Measurements from ENCODE around the gene CAMK2D.

DNA sequence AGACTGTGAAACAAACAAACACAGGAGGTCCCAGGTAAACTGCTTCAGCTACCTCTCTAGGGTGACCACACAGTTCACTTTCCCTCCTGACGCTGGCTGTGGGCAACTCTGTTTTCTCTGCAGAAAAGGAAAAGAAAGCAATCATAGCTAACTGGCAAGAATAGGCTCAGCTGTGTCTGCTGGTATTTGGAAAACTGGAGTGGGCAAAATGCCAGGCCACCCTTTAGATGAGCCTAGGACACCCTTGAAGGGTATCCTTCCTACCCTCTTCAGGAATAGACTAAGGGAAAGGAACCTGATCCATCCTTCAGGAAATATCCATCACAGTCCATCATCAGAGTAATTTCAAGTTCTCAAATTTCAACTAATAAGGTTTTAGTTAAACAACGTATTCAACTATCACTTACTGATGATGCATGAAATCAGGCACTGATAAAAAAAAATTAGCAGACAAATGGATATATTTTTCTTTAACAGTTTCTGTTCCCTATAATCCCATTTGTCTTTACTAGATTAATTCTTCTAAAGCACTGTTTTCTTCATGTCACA is 60.9 kb downstream of the CAMK2D start:
- TF ChIP-seq POLR2A (IDR thresholded peaks at IDR 0.05) (no peak), CTCF (IDR thresholded peaks at IDR 0.05) (no peak)
